Measurements from ENCODE around the gene SHC4.

SHC4 gene

GRCh38 chr15:48828906-48829305, 134.8 kb downstream of the SHC4 start:
- Histone ChIP-seq H3K4me1 (ENCODE audit: control insufficient read depth in 1 of 2, insufficient read depth in 2 of 2, low read length in 2 of 2) (no peaks in the 10 kb centered on the region), H3K9ac (ENCODE audit: low read depth in 1 of 2, low read length in 2 of 2) (no peak overlapping the region), H3K27me3 (ENCODE audit: control insufficient read depth in 1 of 2, insufficient read depth in 2 of 2, low read length in 2 of 2) (no peaks in the 10 kb centered on the region), H3K4me3 (ENCODE audit: low read depth in 1 of 2, low read length in 2 of 2) (no peak overlapping the region), H3K9me3 (ENCODE audit: control insufficient read depth in 1 of 2, low read length in 2 of 2) (peaks cover 0 to 3% of the 10 kb centered on the region in 2 donors), H3K36me3 (ENCODE audit: control insufficient read depth in 1 of 2, insufficient read depth in 2 of 2, low read length in 2 of 2) (no peaks in the 10 kb centered on the region), H3K27ac (ENCODE audit: low read depth, low read length) (no peak overlapping the region)

GRCh38 chr15:48828471-48828870, 135.2 kb downstream of the SHC4 start:
- Histone ChIP-seq H3K9ac (ENCODE audit: low read depth in 1 of 2, low read length in 2 of 2) (no peak overlapping the region), H3K4me1 (ENCODE audit: control insufficient read depth in 1 of 2, insufficient read depth in 2 of 2, low read length in 2 of 2) (no peaks in the 10 kb centered on the region), H3K36me3 (ENCODE audit: control insufficient read depth in 1 of 2, insufficient read depth in 2 of 2, low read length in 2 of 2) (no peaks in the 10 kb centered on the region), H3K4me3 (ENCODE audit: low read depth in 1 of 2, low read length in 2 of 2) (no peak overlapping the region), H3K27ac (ENCODE audit: low read depth, low read length) (no peak overlapping the region), H3K9me3 (ENCODE audit: control insufficient read depth in 1 of 2, low read length in 2 of 2) (peaks cover 0 to 3% of the 10 kb centered on the region in 2 donors), H3K27me3 (ENCODE audit: control insufficient read depth in 1 of 2, insufficient read depth in 2 of 2, low read length in 2 of 2) (no peaks in the 10 kb centered on the region)

- no peak overlapping the region for H3K9ac ChIP-seq (ENCODE audit: low read depth in 1 of 2, low read length in 2 of 2)
- no peaks in the 10 kb centered on the region for H3K27me3 ChIP-seq (ENCODE audit: control insufficient read depth in 1 of 2, insufficient read depth in 2 of 2, low read length in 2 of 2)
- no peaks in the 10 kb centered on the region for H3K9me3 ChIP-seq (ENCODE audit: control insufficient read depth in 1 of 2, low read length in 2 of 2)
- H3K36me3 ChIP-seq (ENCODE audit: control insufficient read depth in 1 of 2, insufficient read depth in 2 of 2, low read length in 2 of 2), result no peaks in the 10 kb centered on the region
- no peak overlapping the region for H3K4me3 ChIP-seq (ENCODE audit: low read depth in 1 of 2, low read length in 2 of 2)
- no peaks in the 10 kb centered on the region for H3K4me1 ChIP-seq (ENCODE audit: control insufficient read depth in 1 of 2, insufficient read depth in 2 of 2, low read length in 2 of 2)
- no peak overlapping the region for H3K27ac ChIP-seq (ENCODE audit: low read depth, low read length)
Observed at GRCh38 chr15:48825075-48825474, 138.6 kb downstream of the SHC4 start.

GRCh38 chr15:48823706-48824105, 140.0 kb downstream of the SHC4 start:
- Histone ChIP-seq H3K27me3 (ENCODE audit: control insufficient read depth in 1 of 2, insufficient read depth in 2 of 2, low read length in 2 of 2) (no peaks in the 10 kb centered on the region), H3K4me3 (ENCODE audit: low read depth in 1 of 2, low read length in 2 of 2) (no peak overlapping the region), H3K9ac (ENCODE audit: low read depth in 1 of 2, low read length in 2 of 2) (no peak overlapping the region), H3K9me3 (ENCODE audit: control insufficient read depth in 1 of 2, low read length in 2 of 2) (no peaks in the 10 kb centered on the region), H3K27ac (ENCODE audit: low read depth, low read length) (no peak overlapping the region), H3K4me1 (ENCODE audit: control insufficient read depth in 1 of 2, insufficient read depth in 2 of 2, low read length in 2 of 2) (no peaks in the 10 kb centered on the region), H3K36me3 (ENCODE audit: control insufficient read depth in 1 of 2, insufficient read depth in 2 of 2, low read length in 2 of 2) (no peaks in the 10 kb centered on the region)

- no peaks in the 10 kb centered on the region for H3K9me3 ChIP-seq (ENCODE audit: control insufficient read depth in 1 of 2, low read length in 2 of 2)
- H3K9ac ChIP-seq (ENCODE audit: low read depth in 1 of 2, low read length in 2 of 2), result no peak overlapping the region
- no peaks in the 10 kb centered on the region for H3K4me1 ChIP-seq (ENCODE audit: control insufficient read depth in 1 of 2, insufficient read depth in 2 of 2, low read length in 2 of 2)
- H3K36me3 ChIP-seq (ENCODE audit: control insufficient read depth in 1 of 2, insufficient read depth in 2 of 2, low read length in 2 of 2), result no peaks in the 10 kb centered on the region
- H3K27me3 ChIP-seq (ENCODE audit: control insufficient read depth in 1 of 2, insufficient read depth in 2 of 2, low read length in 2 of 2), result no peaks in the 10 kb centered on the region
- H3K4me3 ChIP-seq (ENCODE audit: low read depth in 1 of 2, low read length in 2 of 2), result no peak overlapping the region
- no peak overlapping the region for H3K27ac ChIP-seq (ENCODE audit: low read depth, low read length)
Observed at GRCh38 chr15:48823237-48823636, 140.5 kb downstream of the SHC4 start.

GRCh38 chr15:48814286-48814685, 149.4 kb downstream of the SHC4 start:
- Histone ChIP-seq H3K27me3 (ENCODE audit: control insufficient read depth in 1 of 2, insufficient read depth in 2 of 2, low read length in 2 of 2) (no peaks in the 10 kb centered on the region), H3K9ac (ENCODE audit: low read depth in 1 of 2, low read length in 2 of 2) (no peak overlapping the region), H3K4me1 (ENCODE audit: control insufficient read depth in 1 of 2, insufficient read depth in 2 of 2, low read length in 2 of 2) (peaks cover 13 to 18% of the 10 kb centered on the region in 2 donors), H3K4me3 (ENCODE audit: low read depth in 1 of 2, low read length in 2 of 2) (no peak overlapping the region), H3K9me3 (ENCODE audit: control insufficient read depth in 1 of 2, low read length in 2 of 2) (no peaks in the 10 kb centered on the region), H3K27ac (ENCODE audit: low read depth, low read length) (no peak overlapping the region), H3K36me3 (ENCODE audit: control insufficient read depth in 1 of 2, insufficient read depth in 2 of 2, low read length in 2 of 2) (no peaks in the 10 kb centered on the region)

- Histone ChIP-seq H3K9me3 (ENCODE audit: control insufficient read depth in 1 of 2, low read length in 2 of 2) (no peaks in the 10 kb centered on the region), H3K36me3 (ENCODE audit: control insufficient read depth in 1 of 2, insufficient read depth in 2 of 2, low read length in 2 of 2) (no peaks in the 10 kb centered on the region), H3K4me3 (ENCODE audit: low read depth in 1 of 2, low read length in 2 of 2) (peak overlapping the region; percentile 97), H3K27me3 (ENCODE audit: control insufficient read depth in 1 of 2, insufficient read depth in 2 of 2, low read length in 2 of 2) (no peaks in the 10 kb centered on the region), H3K27ac (ENCODE audit: low read depth, low read length) (no peak overlapping the region), H3K9ac (ENCODE audit: low read depth in 1 of 2, low read length in 2 of 2) (peak overlapping the region; percentile 17 to 44), H3K4me1 (ENCODE audit: control insufficient read depth in 1 of 2, insufficient read depth in 2 of 2, low read length in 2 of 2) (peaks cover 13 to 18% of the 10 kb centered on the region in 2 donors)
Observed at GRCh38 chr15:48811325-48811958, 152.3 kb downstream of the SHC4 start.

GRCh38 chr15:48810414-48811324, 153.1 kb downstream of the SHC4 start, which contains the start of gene CEP152:
Gene CEP152, minus strand, starts transcription at chr15:48811069. Its CDS starts 5,420 bp downstream, at chr15:48805649.
- H3K27ac ChIP-seq (ENCODE audit: low read depth, low read length), result peak within 1 kb of the TSS; percentile 4

GRCh38 chr15:48806151-48806550, 157.6 kb downstream of the SHC4 start:
- H3K9me3 ChIP-seq (ENCODE audit: control insufficient read depth in 1 of 2, low read length in 2 of 2), result no peaks in the 10 kb centered on the region
- no peak overlapping the region for H3K27ac ChIP-seq (ENCODE audit: low read depth, low read length)
- H3K4me3 ChIP-seq (ENCODE audit: low read depth in 1 of 2, low read length in 2 of 2), result no peak overlapping the region
- H3K27me3 ChIP-seq (ENCODE audit: control insufficient read depth in 1 of 2, insufficient read depth in 2 of 2, low read length in 2 of 2), result no peaks in the 10 kb centered on the region
- peaks cover 9 to 13% of the 10 kb centered on the region in 2 donors for H3K4me1 ChIP-seq (ENCODE audit: control insufficient read depth in 1 of 2, insufficient read depth in 2 of 2, low read length in 2 of 2)
- no peak overlapping the region for H3K9ac ChIP-seq (ENCODE audit: low read depth in 1 of 2, low read length in 2 of 2)
- peaks cover 0 to 4% of the 10 kb centered on the region in 2 donors for H3K36me3 ChIP-seq (ENCODE audit: control insufficient read depth in 1 of 2, insufficient read depth in 2 of 2, low read length in 2 of 2)

More at GRCh38 chr15:48810414-48811324, 153.1 kb downstream of the SHC4 start, which contains the start of gene CEP152:
- Histone ChIP-seq H3K36me3 (ENCODE audit: control insufficient read depth in 1 of 2, insufficient read depth in 2 of 2, low read length in 2 of 2) (no peaks in the 10 kb centered on the region), H3K27me3 (ENCODE audit: control insufficient read depth in 1 of 2, insufficient read depth in 2 of 2, low read length in 2 of 2) (no peaks in the 10 kb centered on the region), H3K4me1 (ENCODE audit: control insufficient read depth in 1 of 2, insufficient read depth in 2 of 2, low read length in 2 of 2) (peaks cover 13 to 18% of the 10 kb centered on the region in 2 donors), H3K9me3 (ENCODE audit: control insufficient read depth in 1 of 2, low read length in 2 of 2) (no peaks in the 10 kb centered on the region), H3K4me3 (ENCODE audit: low read depth in 1 of 2, low read length in 2 of 2) (peak within 1 kb of the TSS; percentile 97), H3K9ac (ENCODE audit: low read depth in 1 of 2, low read length in 2 of 2) (peak within 1 kb of the TSS; percentile 85 to 89)

GRCh38 chr15:48805591-48805990, 158.1 kb downstream of the SHC4 start:
- peaks cover 0 to 4% of the 10 kb centered on the region in 2 donors for H3K36me3 ChIP-seq (ENCODE audit: control insufficient read depth in 1 of 2, insufficient read depth in 2 of 2, low read length in 2 of 2)
- no peaks in the 10 kb centered on the region for H3K9me3 ChIP-seq (ENCODE audit: control insufficient read depth in 1 of 2, low read length in 2 of 2)
- no peak overlapping the region for H3K4me3 ChIP-seq (ENCODE audit: low read depth in 1 of 2, low read length in 2 of 2)
- peaks cover 13 to 14% of the 10 kb centered on the region in 2 donors for H3K4me1 ChIP-seq (ENCODE audit: control insufficient read depth in 1 of 2, insufficient read depth in 2 of 2, low read length in 2 of 2)
- no peak overlapping the region for H3K9ac ChIP-seq (ENCODE audit: low read depth in 1 of 2, low read length in 2 of 2)
- no peak overlapping the region for H3K27ac ChIP-seq (ENCODE audit: low read depth, low read length)
- no peaks in the 10 kb centered on the region for H3K27me3 ChIP-seq (ENCODE audit: control insufficient read depth in 1 of 2, insufficient read depth in 2 of 2, low read length in 2 of 2)

Measured in duodenal mucosa (tissue), 2 donors.